HepG2 (cell line): Measurements from ENCODE around the gene EIF5A. TPM values are rescaled to one million over a fixed set of nuclear protein-coding genes. Genes with fewer than 3 reads are reported as not detected.

ENCODE experiments used
- FOXP1 ChIP-seq, 2 experiments: fragments of 450-650 bp in 1 of 2; IDR thresholded peaks; 2 replicates each; pipeline ENCODE4 v1.6.1; 2017 to 2018; ENCODE audit warnings: antibody characterized with exemption in 1 of 2
- IKZF4 ChIP-seq: sonication (generic); formaldehyde crosslinking; IDR thresholded peaks from 2 replicates; pipeline ENCODE4 v1.5.1; 2020; ENCODE audit warnings: borderline replicate concordance, mild to moderate bottlenecking, low read depth, missing genetic modification reagents; ENCODE audit errors: not compliant biosample characterization
- JUNB ChIP-seq: sonication (generic); formaldehyde crosslinking; IDR thresholded peaks from 2 replicates; pipeline ENCODE4 v1.8.0; 2022; ENCODE audit warnings: missing genetic modification reagents, mild to moderate bottlenecking, borderline replicate concordance
- KIAA2018 ChIP-seq: sonication (generic); formaldehyde crosslinking; IDR thresholded peaks from 2 replicates; pipeline ENCODE4 v1.5.0; 2020; ENCODE audit warnings: mild to moderate bottlenecking, missing genetic modification reagents, borderline replicate concordance
- KMT2A ChIP-seq: sonication (generic); formaldehyde crosslinking; IDR thresholded peaks from 2 replicates; pipeline ENCODE4 v1.4.0; 2020; ENCODE audit warnings: missing genetic modification reagents
- PBX3 ChIP-seq: sonication (generic); formaldehyde crosslinking; IDR thresholded peaks from 2 replicates; pipeline ENCODE4 v1.8.1; 2023; ENCODE audit warnings: missing genetic modification reagents, inconsistent platforms, borderline replicate concordance
- POLR2AphosphoS5 ChIP-seq: IDR thresholded peaks from 2 replicates; pipeline ENCODE4 v1.6.1; 2012; ENCODE audit warnings: low read depth, low read length
- PRPF4 ChIP-seq: fragments of 200-400 bp; formaldehyde crosslinking; IDR thresholded peaks from 2 replicates; pipeline ENCODE4 v1.6.1; 2016; ENCODE audit warnings: low read length, low read depth; ENCODE audit not compliant: poor library complexity, severe bottlenecking
- RARG ChIP-seq: sonication (generic); formaldehyde crosslinking; IDR thresholded peaks from 2 replicates; pipeline ENCODE4 v1.4.0; 2020; ENCODE audit warnings: low read depth, mild to moderate bottlenecking, missing genetic modification reagents
- RNF2 ChIP-seq: fragments of 450-650 bp; conservative IDR thresholded peaks from 2 replicates; pipeline ENCODE4 v1.6.1; 2016; ENCODE audit warnings: low read depth
- SAFB2 ChIP-seq: sonication (generic); formaldehyde crosslinking; IDR thresholded peaks from 2 replicates; pipeline ENCODE4 v1.5.1; 2020; ENCODE audit warnings: missing genetic modification reagents, low read depth, mild to moderate bottlenecking, borderline replicate concordance
- SP4 ChIP-seq: sonication (generic); formaldehyde crosslinking; IDR thresholded peaks from 2 replicates; pipeline ENCODE4 v1.8.1; 2023; ENCODE audit warnings: mild to moderate bottlenecking, missing genetic modification reagents
- THAP8 ChIP-seq: sonication (generic); formaldehyde crosslinking; IDR thresholded peaks from 2 replicates; pipeline ENCODE4 v1.5.1; 2020; ENCODE audit warnings: missing genetic modification reagents, mild to moderate bottlenecking, borderline replicate concordance
- ZBTB3 ChIP-seq: sonication (generic); formaldehyde crosslinking; IDR thresholded peaks from 2 replicates; pipeline ENCODE4 v1.4.0; 2020; ENCODE audit warnings: low read depth, mild to moderate bottlenecking, moderate library complexity, missing genetic modification reagents, borderline replicate concordance
- ZNF414 ChIP-seq: sonication (generic); formaldehyde crosslinking; IDR thresholded peaks from 2 replicates; pipeline ENCODE4 v1.5.0; 2020; ENCODE audit warnings: missing genetic modification reagents
- ZNF441 ChIP-seq: sonication (generic); formaldehyde crosslinking; IDR thresholded peaks from 2 replicates; pipeline ENCODE4 v1.7.0; 2021; ENCODE audit warnings: missing genetic modification reagents, borderline replicate concordance
- ZNF660 ChIP-seq: sonication (generic); formaldehyde crosslinking; IDR thresholded peaks from 2 replicates; pipeline ENCODE4 v1.5.1; 2020; ENCODE audit warnings: mild to moderate bottlenecking, low read depth, missing genetic modification reagents, borderline replicate concordance
- polyA plus RNA-seq, 8 experiments: library from polyadenylated mRNA; depleted of rRNA in 3 of 8; stranded (reverse) in 7 of 8; unstranded in 1 of 8; fragments of >200 nt; fragmentation: Illumina TruSeq in 4 of 8; extraction: Trizol in 4 of 8; gene quantifications; 2 replicates each; pipeline versions ENCODE4 v1.2.1 to v1.2.3, GENCODE V29; 2011 to 2016; ENCODE audit warnings: low read depth in 4 of 8, missing spikeins in 1 of 8, mixed read lengths in 1 of 8; ENCODE audit not compliant: insufficient read depth in 1 of 8
- total RNA-seq, 5 experiments: library from RNA; depleted of rRNA; stranded (reverse); fragments of >200 nt; fragmentation: Illumina TruSeq; extraction: Trizol; gene quantifications; 2 replicates each; pipeline ENCODE4 v1.2.3, GENCODE V29; 2016; ENCODE audit warnings: low read depth in 1 of 5

The EIF5A gene
- total and polyA plus RNA-seq, 2 of the 13 experiments (the other 11 are each of a cell fraction or from before 2014, with no cell fraction given): 319 to 337 TPM

- TF ChIP-seq KMT2A (CRISPR knock-in tag) (peak; percentile 96), ZNF441 (CRISPR knock-in tag) (no peak), ZNF660 (CRISPR knock-in tag) (no peak), PBX3 (CRISPR knock-in tag) (peak; percentile 61; the same call in 1 of the 2 replicates), FOXP1 (IDR thresholded peaks at IDR 0.05) (no peak), FOXP1 (CRISPR knock-in tag; IDR thresholded peaks at IDR 0.05) (no peak), RARG (CRISPR knock-in tag) (no peak), THAP8 (CRISPR knock-in tag) (no peak), RNF2 (0 out of 2 replicates have a peak, but pooled peaks have one; percentile 20), PRPF4 (no peak), SAFB2 (CRISPR knock-in tag) (peak; percentile 87; the same call in 1 of the 2 replicates), ZBTB3 (CRISPR knock-in tag) (no peak), ZNF414 (CRISPR knock-in tag) (no peak), IKZF4 (no peak), JUNB (CRISPR knock-in tag) (no peak), POLR2AphosphoS5 (peak; percentile 79), SP4 (CRISPR knock-in tag) (no peak), KIAA2018 (CRISPR knock-in tag) (no peak)
Measured at GRCh38 chr17:7314719-7315569, 7.5 kb downstream of the EIF5A start, which contains the start of gene GPS2 (continued).
